Measurements from ENCODE around the gene STX1B.
"Not testable (repeated sequence)": the region's sequence is repeated elsewhere in the genome, so short reads cannot be mapped to it uniquely, and the experiment has no call there.

Gene STX1B

DNA sequence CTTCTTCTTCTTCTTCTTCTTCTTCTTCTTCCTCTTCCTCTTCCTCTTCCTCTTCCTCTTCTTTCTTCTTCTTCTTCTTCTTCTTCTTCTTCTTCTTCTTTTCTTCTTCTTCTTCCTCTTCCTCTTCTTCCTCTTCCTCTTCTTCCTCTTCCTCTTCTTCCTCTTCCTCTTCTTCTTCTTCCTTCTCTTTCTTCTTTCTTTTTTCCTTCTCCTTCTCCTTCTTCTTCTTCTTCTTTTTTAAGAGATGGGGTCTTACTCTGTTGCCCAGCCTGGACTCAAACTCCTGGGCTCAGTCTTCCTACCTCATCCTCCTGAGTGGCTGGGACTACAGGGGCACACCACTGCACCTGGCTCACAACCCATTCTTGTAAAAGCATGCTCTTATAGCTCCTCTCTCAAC, 2.9 kb upstream of the STX1B start:
- not testable (repeated sequence) for DNase-seq

DNA sequence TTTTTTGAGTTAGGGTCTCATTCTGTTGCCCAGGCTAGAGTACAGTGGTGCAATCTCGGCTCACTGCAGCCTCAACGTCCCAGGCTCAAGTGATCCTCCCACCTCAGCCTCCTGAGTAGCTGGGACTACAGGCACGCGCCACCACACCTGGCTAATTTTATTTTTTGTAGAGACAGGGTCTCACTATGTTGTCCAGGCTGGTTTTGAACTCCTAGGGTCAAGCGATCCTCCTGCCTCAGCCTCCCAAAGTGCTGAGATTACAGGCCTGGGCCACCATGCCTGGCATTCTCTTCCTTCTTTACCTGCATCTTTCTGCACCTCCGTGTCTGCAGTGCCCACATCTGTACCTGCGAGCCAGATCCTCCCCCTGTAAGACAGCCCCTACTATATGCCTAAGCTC, 1.4 kb upstream of the STX1B start:
- not testable (repeated sequence) for DNase-seq

DNA sequence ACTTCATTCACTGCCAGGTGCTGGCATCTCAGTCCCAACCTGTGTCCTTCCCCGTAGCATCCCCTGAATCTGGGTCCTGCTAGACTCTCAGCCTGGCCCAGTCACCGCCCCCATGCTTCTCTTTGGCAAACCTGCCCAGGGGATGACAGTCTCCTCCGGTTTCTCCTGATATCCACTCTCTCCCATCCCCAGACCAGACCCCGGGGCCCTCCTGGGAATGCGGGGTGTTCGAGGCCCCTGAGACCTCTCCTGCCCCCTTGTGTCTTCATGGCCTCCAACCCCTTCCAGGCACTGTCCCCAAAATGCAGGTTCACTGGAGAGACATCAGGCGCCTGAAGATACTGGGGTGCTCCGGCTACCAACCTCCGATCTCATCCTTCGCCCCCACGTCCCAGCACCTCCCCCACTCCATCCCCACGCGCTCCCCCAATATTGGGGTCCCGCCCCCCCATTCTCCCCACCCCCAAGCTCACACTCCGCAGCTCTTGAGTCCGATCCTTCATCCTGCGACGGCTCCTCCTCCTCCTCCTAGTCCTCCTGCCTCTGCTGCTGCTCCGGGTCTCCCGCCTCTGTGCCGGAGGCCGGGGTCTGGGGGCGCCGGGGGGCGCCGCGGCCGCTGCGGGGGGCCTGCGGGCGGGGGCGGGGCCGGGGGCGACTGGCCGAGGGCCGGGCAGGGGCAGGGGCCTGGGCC, 399 bp downstream of the STX1B start:
- no peak for DNase-seq

DNA sequence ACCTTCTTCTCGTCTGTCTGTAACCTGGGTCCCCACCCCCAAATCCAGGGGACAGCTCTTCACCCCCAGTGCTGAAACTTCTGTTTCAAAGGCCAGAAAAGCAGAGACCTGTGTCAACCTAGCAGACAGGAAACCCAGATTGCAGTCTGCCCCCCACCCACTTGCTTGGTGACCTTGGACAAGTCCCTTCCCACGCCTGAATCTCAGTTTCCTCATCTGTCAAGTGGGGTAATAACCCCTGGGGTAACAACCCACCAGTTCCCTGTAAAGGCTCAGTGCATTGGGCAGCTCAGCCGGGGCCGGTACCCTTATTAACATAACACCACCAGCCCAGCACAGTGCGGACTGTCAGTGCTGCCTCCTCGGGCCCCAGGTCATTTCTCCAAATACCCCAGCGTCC, 1.3 kb downstream of the STX1B start:
- no peak for DNase-seq

- no peak for DNase-seq
Observed at GRCh38 chr16:31008551-31008950, 1.9 kb downstream of the STX1B start.

DNA sequence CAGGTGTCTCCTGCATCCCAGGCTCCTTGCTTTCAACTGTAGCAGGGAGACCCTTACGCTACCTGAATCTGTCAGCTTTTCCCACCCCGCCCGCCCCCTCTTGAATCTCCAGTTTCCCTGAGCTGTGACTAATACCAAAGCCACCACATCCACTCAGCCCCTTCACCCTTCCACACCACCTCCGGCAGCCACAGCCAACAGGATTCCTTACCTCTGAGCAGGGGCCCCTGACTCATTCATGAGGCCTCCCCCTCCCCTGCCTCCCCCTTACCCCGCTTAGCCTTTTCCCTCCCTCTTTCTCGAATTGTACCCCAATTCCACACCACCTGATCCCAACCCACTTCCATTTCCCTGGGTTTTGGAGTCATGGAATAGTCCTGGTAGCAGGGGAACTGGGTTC, 2.3 kb downstream of the STX1B start:
- peak; percentile 57 for DNase-seq

DNA sequence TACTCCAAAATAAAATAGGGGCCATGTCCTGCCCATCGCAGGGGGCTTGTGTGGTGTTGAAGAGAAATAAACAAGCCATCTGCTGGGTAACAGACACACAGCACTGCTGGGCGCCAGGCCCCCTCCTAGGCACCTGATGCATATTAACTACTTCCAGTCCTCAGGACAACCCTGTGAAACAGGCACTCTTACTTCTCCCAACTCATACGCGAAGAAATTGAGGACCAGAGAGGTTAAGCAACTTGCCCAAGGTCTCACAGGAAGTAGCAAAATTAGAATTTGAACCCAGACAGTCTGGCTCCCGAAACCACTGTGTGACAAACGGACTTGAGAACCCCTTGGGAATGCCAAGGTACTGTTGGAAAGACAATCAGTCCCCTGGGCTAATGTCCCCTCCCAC, 2.8 kb downstream of the STX1B start:
- DNase-seq: no peak

DNA sequence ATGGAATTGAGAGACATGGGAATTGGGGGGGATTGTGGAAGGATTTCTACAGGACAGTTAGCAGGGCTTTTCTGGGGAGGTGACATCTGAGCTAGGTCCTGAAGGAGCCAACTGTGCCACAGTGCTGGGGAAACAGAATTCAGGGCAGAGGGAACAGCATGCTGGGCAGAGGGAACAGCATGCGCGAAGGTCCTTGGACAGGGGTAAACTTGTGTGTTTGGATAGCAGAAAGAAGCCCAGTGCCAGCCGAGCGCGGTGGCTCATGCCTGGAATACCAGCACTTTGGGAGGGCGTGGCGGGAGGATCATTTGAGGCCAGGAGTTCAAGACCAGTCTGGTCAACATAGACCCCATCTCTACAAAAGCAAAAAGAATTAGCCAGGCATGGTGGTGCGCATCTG, 3.8 kb downstream of the STX1B start:
- DNase-seq: no peak

DNA sequence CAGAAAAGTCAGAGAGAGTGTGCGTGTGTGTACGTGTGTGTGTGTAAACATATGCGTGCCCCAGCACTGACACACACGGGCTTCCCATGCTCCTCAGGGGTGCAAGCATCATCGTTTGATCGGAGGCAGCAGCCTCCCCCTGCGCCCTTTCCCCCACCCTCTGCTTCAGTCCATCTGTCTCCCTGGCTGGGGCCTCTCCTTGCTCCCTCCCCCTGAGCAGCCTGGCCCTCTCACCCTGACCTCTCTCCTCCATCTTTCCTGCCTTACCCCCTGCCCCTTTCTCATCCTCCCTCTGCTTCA, 4.4 kb downstream of the STX1B start:
- DNase-seq: no peak

GRCh38 chr16:31005350-31006085, 4.9 kb downstream of the STX1B start:
- no peak for DNase-seq

- DNase-seq: no peak
Observed at GRCh38 chr16:31004658-31005057, 5.8 kb downstream of the STX1B start.

- no peak for DNase-seq
Observed at GRCh38 chr16:31003744-31004143, 6.7 kb downstream of the STX1B start.

- DNase-seq: peak; percentile 36
Observed at GRCh38 chr16:31002862-31003341, 7.5 kb downstream of the STX1B start.

GRCh38 chr16:31002250-31002700, 8.2 kb downstream of the STX1B start:
- DNase-seq: no peak

GRCh38 chr16:31001507-31002249, 8.8 kb downstream of the STX1B start:
- no peak for DNase-seq

DNA sequence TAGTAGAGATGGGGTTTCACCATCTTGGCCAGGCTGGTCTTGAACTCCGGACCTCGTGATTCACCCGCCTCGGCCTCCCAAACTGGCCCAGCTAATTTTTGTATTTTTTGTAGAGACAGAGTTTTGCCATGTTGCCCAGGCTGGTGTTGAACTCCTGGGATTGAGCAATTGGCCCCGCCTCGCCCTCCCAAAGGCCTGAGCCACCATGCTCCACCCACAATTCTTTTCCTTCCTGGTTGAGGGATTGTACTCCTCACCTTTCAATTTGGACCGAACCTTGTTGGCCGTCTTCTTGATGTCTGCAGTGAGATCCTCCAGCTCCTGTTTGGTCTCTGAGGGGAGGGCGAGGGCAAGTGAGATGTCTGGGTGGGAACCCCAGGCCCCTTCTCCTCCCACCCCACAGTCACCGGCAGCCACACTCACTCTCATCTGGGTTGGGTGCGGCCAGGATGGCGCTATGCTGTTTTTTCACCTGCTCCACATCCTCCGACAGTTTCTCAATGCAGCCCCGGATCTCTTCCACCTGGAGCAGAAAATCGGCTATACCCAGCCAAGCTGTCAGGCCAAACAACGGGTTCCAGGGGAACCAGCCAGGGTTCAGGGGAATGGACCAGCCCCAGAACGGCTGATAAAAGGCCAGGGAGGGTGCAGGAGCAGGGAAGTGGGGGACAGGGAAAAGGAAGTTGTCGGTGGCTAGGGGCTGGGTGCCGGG, 9.6 kb downstream of the STX1B start:
- DNase-seq: no peak

GRCh38 chr16:30998852-30999761, 11.3 kb downstream of the STX1B start:
- peak; percentile 11 for DNase-seq

- DNase-seq: peak; percentile 86
Observed at GRCh38 chr16:30997725-30998711, 12.4 kb downstream of the STX1B start.

- peak; percentile 80 for DNase-seq
Observed at GRCh38 chr16:30996985-30997724, 13.3 kb downstream of the STX1B start.
